ENCODE results near the gene STPG3. TPM values are rescaled to one million over a fixed set of nuclear protein-coding genes. Genes with fewer than 3 reads are reported as not detected.
"Not testable (repeated sequence)": the region's sequence is repeated elsewhere in the genome, so short reads cannot be mapped to it uniquely, and the experiment has no call there.

The STPG3 gene
- total RNA-seq, 2 experiments from 2014 or later = not detected

- not testable (repeated sequence) for H3K4me3 Mint-ChIP-seq; H3K36me3 Mint-ChIP-seq; H3K9me3 Mint-ChIP-seq; H3K27me3 Mint-ChIP-seq; H3K4me1 Mint-ChIP-seq; H3K27ac Mint-ChIP-seq; ATAC-seq (ENCODE audit: low read depth)
- POLR2A ChIA-PET = interaction anchor here (1.1 kb wide), 1 partner anchor 20 kb away, joined by 3 read pairs; no protein-coding TSS in a partner anchor
- DNase-seq = peak; percentile 36
These were observed 11.3 kb downstream of the STPG3 start for GRCh38 chr9:137262173-137262908.

GRCh38 chr9:137262909-137263285 lies 11.8 kb downstream of the STPG3 start:
- Mint-ChIP-seq H3K4me1 (peaks cover 4% of the 10 kb centered on the region), H3K9me3 (no peaks in the 10 kb centered on the region), H3K36me3 (peaks cover 11% of the 10 kb centered on the region), H3K27me3 (no peaks in the 10 kb centered on the region), H3K27ac (no peak overlapping the region), H3K4me3 (no peak overlapping the region)
- DNase-seq (no peak), ATAC-seq (ENCODE audit: low read depth) (no peak)
- POLR2A ChIA-PET = no interaction called here

GRCh38 chr9:137263506-137263905 lies 12.4 kb downstream of the STPG3 start:
- ATAC-seq (ENCODE audit: low read depth) (no peak), DNase-seq (no peak)
- Mint-ChIP-seq H3K4me1 (peaks cover 4% of the 10 kb centered on the region), H3K36me3 (peaks cover 15% of the 10 kb centered on the region), H3K27me3 (no peaks in the 10 kb centered on the region), H3K27ac (no peak overlapping the region), H3K4me3 (no peak overlapping the region), H3K9me3 (no peaks in the 10 kb centered on the region)
- POLR2A ChIA-PET = no interaction called here

GRCh38 chr9:137264067-137264466 lies 13.0 kb downstream of the STPG3 start:
- Mint-ChIP-seq H3K4me3 (no peak overlapping the region), H3K4me1 (peaks cover 7% of the 10 kb centered on the region), H3K27ac (no peak overlapping the region), H3K27me3 (no peaks in the 10 kb centered on the region), H3K36me3 (peaks cover 17% of the 10 kb centered on the region), H3K9me3 (no peaks in the 10 kb centered on the region)
- no peak for DNase-seq
- ATAC-seq (ENCODE audit: low read depth) = no peak
- POLR2A ChIA-PET = interaction anchor here (0.6 kb wide), 1 partner anchor 41 kb away, joined by 3 read pairs; no protein-coding TSS in a partner anchor

GRCh38 chr9:137265496-137266161 lies 14.5 kb downstream of the STPG3 start:
- no peak for ATAC-seq (ENCODE audit: low read depth)
- Mint-ChIP-seq H3K27me3 (no peaks in the 10 kb centered on the region), H3K4me1 (peaks cover 7% of the 10 kb centered on the region), H3K36me3 (peaks cover 20% of the 10 kb centered on the region), H3K27ac (no peak overlapping the region), H3K9me3 (no peaks in the 10 kb centered on the region), H3K4me3 (no peak overlapping the region)
- DNase-seq = no peak
- POLR2A ChIA-PET = interaction anchor here (1.1 kb wide), 1 partner anchor 322 kb away, joined by 4 read pairs; no protein-coding TSS in a partner anchor

- Mint-ChIP-seq H3K4me3 (no peak overlapping the region), H3K9me3 (no peaks in the 10 kb centered on the region), H3K27ac (no peak overlapping the region), H3K4me1 (peaks cover 8% of the 10 kb centered on the region), H3K36me3 (peaks cover 20% of the 10 kb centered on the region), H3K27me3 (no peaks in the 10 kb centered on the region)
- POLR2A ChIA-PET = no interaction called here
- ATAC-seq (ENCODE audit: low read depth) (no peak), DNase-seq (no peak)
These were observed 15.1 kb downstream of the STPG3 start for GRCh38 chr9:137266162-137266527.

- H3K27me3 Mint-ChIP-seq = no peaks in the 10 kb centered on the region
- no peak overlapping the region for H3K4me3 Mint-ChIP-seq
- no peaks in the 10 kb centered on the region for H3K9me3 Mint-ChIP-seq
- POLR2A ChIA-PET = no interaction called here
- no peak for ATAC-seq (ENCODE audit: low read depth)
- no peak overlapping the region for H3K27ac Mint-ChIP-seq
- peaks cover 21% of the 10 kb centered on the region for H3K36me3 Mint-ChIP-seq
- no peak for DNase-seq
- peaks cover 12% of the 10 kb centered on the region for H3K4me1 Mint-ChIP-seq
These were observed 15.7 kb downstream of the STPG3 start for GRCh38 chr9:137266585-137267453.

- no peaks in the 10 kb centered on the region for H3K27me3 Mint-ChIP-seq
- no peak for ATAC-seq (ENCODE audit: low read depth)
- no peak overlapping the region for H3K27ac Mint-ChIP-seq
- H3K4me1 Mint-ChIP-seq = peaks cover 12% of the 10 kb centered on the region
- DNase-seq = no peak
- H3K9me3 Mint-ChIP-seq = no peaks in the 10 kb centered on the region
- POLR2A ChIA-PET = no interaction called here
- peaks cover 21% of the 10 kb centered on the region for H3K36me3 Mint-ChIP-seq
- no peak overlapping the region for H3K4me3 Mint-ChIP-seq
These were observed 16.9 kb downstream of the STPG3 start for GRCh38 chr9:137267933-137268355.

- H3K36me3 Mint-ChIP-seq = peaks cover 21% of the 10 kb centered on the region
- no peaks in the 10 kb centered on the region for H3K9me3 Mint-ChIP-seq
- ATAC-seq (ENCODE audit: low read depth) = no peak
- no peak for DNase-seq
- POLR2A ChIA-PET = interaction anchor here (0.7 to 1.3 kb wide), 2 partner anchors 13 to 28 kb away, joined by 3 read pairs; partner anchors contain the start of gene TUBB4B
- H3K27ac Mint-ChIP-seq = no peak overlapping the region
- H3K27me3 Mint-ChIP-seq = no peaks in the 10 kb centered on the region
- peaks cover 12% of the 10 kb centered on the region for H3K4me1 Mint-ChIP-seq
- H3K4me3 Mint-ChIP-seq = no peak overlapping the region
These were observed 17.6 kb downstream of the STPG3 start for GRCh38 chr9:137268538-137269201.

- DNase-seq = no peak
- Mint-ChIP-seq H3K27ac (no peak overlapping the region), H3K4me1 (peaks cover 12% of the 10 kb centered on the region), H3K27me3 (no peaks in the 10 kb centered on the region), H3K36me3 (peaks cover 22% of the 10 kb centered on the region), H3K9me3 (no peaks in the 10 kb centered on the region), H3K4me3 (no peak overlapping the region)
- POLR2A ChIA-PET = interaction anchor here (0.7 to 1.3 kb wide), 3 partner anchors 9 to 29 kb away, joined by 3 read pairs; partner anchors contain the start of genes TOR4A and TUBB4B
- ATAC-seq (ENCODE audit: low read depth) = no peak
These were observed 18.2 kb downstream of the STPG3 start for GRCh38 chr9:137269231-137269772.

GRCh38 chr9:137270929-137271695 lies 20.0 kb downstream of the STPG3 start:
- ATAC-seq (ENCODE audit: low read depth) = peak; percentile 48
- POLR2A ChIA-PET = interaction anchor here (0.9 kb wide), 1 partner anchor 30 kb away, joined by 5 read pairs; the partner anchor contains the start of gene TUBB4B
- Mint-ChIP-seq H3K27ac (no peak overlapping the region), H3K9me3 (no peaks in the 10 kb centered on the region), H3K4me1 (peaks cover 13% of the 10 kb centered on the region), H3K4me3 (no peak overlapping the region), H3K36me3 (peaks cover 24% of the 10 kb centered on the region), H3K27me3 (no peaks in the 10 kb centered on the region)
- DNase-seq = peak; percentile 60

GRCh38 chr9:137271696-137272076 lies 20.6 kb downstream of the STPG3 start:
- Mint-ChIP-seq H3K36me3 (peaks cover 24% of the 10 kb centered on the region), H3K4me1 (peaks cover 13% of the 10 kb centered on the region), H3K27ac (no peak overlapping the region), H3K4me3 (no peak overlapping the region), H3K9me3 (no peaks in the 10 kb centered on the region), H3K27me3 (no peaks in the 10 kb centered on the region)
- ATAC-seq (ENCODE audit: low read depth) (no peak), DNase-seq (no peak)
- POLR2A ChIA-PET = interaction anchor here (0.9 kb wide), 1 partner anchor 31 kb away, joined by 5 read pairs; the partner anchor contains the start of gene TUBB4B

Data from activated naive CD8-positive, alpha-beta T cell treated with anti-CD3 and anti-CD28 coated beads, Interleukin-2, amount 10 ng/mL, durations not matched to agents 7 days and 5 days (primary cell).